ENCODE data around the gene EIF4H. TPM values are rescaled to one million over a fixed set of nuclear protein-coding genes. Genes with fewer than 3 reads are reported as not detected.
"Not testable (repeated sequence)": the region's sequence is repeated elsewhere in the genome, so short reads cannot be mapped to it uniquely, and the experiment has no call there.

The EIF4H gene
- total RNA-seq, 1 donor from 2014 or later: 209 TPM

DNA sequence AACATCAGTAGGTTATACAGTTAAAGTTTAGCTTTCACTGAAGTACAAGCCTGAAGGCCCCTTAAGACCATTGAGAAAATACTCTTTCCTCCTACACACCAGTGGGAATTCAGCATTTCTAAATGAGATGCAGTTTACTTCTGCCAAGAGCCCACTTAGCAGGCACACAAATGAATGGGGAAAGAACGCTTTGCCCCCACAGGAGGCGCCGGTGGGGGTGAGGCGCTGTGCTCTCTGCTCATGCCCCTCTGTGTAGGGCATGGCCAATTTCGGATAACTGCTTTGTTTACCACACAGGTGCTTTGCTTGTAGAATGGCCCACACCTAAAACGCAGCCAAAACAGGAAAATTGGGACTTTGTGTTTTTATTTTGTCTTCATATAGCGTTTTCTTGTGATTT, 19.8 kb downstream of the EIF4H start:
- Mint-ChIP-seq H3K36me3 (ENCODE audit: low read depth) (peaks cover 45% of the 10 kb centered on the region), H3K4me1 (ENCODE audit: low read depth) (peaks cover under 1% of the 10 kb centered on the region), H3K27ac (ENCODE audit: unreplicated experiment) (no peak overlapping the region), H3K9me3 (ENCODE audit: low read depth) (no peaks in the 10 kb centered on the region), H3K4me3 (ENCODE audit: unreplicated experiment) (no peak overlapping the region), H3K27me3 (ENCODE audit: low read depth) (no peaks in the 10 kb centered on the region)
- TF ChIP-seq, protein P1, sequence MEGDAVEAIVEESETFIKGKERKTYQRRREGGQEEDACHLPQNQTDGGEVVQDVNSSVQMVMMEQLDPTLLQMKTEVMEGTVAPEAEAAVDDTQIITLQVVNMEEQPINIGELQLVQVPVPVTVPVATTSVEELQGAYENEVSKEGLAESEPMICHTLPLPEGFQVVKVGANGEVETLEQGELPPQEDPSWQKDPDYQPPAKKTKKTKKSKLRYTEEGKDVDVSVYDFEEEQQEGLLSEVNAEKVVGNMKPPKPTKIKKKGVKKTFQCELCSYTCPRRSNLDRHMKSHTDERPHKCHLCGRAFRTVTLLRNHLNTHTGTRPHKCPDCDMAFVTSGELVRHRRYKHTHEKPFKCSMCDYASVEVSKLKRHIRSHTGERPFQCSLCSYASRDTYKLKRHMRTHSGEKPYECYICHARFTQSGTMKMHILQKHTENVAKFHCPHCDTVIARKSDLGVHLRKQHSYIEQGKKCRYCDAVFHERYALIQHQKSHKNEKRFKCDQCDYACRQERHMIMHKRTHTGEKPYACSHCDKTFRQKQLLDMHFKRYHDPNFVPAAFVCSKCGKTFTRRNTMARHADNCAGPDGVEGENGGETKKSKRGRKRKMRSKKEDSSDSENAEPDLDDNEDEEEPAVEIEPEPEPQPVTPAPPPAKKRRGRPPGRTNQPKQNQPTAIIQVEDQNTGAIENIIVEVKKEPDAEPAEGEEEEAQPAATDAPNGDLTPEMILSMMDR (IDR thresholded peaks at IDR 0.05): no peak
- no peak for DNase-seq (ENCODE audit: low spot score)

DNA sequence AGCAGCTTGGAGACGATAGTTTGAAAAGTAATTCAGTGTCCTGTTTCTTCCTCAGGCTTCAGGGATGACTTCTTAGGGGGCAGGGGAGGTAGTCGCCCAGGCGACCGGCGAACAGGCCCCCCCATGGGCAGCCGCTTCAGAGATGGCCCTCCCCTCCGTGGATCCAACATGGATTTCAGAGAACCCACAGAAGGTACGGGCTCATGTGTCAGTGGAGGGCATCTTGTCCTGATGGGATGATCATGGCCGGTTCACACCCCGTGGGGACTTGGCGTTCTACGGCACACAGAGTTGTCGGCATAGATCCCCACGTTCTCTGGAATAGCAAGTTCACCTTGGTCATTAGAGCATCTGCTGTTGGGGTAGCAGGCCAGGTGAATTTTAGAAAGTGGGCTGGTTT, 20.5 kb downstream of the EIF4H start:
- no peak overlapping the region for H3K4me3 Mint-ChIP-seq (ENCODE audit: unreplicated experiment)
- no peak for DNase-seq (ENCODE audit: low spot score)
- H3K27me3 Mint-ChIP-seq (ENCODE audit: low read depth): no peaks in the 10 kb centered on the region
- H3K9me3 Mint-ChIP-seq (ENCODE audit: low read depth): no peaks in the 10 kb centered on the region
- H3K27ac Mint-ChIP-seq (ENCODE audit: unreplicated experiment): no peak overlapping the region
- TF ChIP-seq, protein P1 (IDR thresholded peaks at IDR 0.05): no peak
- peaks cover 4% of the 10 kb centered on the region for H3K4me1 Mint-ChIP-seq (ENCODE audit: low read depth)
- H3K36me3 Mint-ChIP-seq (ENCODE audit: low read depth): peaks cover 44% of the 10 kb centered on the region

DNA sequence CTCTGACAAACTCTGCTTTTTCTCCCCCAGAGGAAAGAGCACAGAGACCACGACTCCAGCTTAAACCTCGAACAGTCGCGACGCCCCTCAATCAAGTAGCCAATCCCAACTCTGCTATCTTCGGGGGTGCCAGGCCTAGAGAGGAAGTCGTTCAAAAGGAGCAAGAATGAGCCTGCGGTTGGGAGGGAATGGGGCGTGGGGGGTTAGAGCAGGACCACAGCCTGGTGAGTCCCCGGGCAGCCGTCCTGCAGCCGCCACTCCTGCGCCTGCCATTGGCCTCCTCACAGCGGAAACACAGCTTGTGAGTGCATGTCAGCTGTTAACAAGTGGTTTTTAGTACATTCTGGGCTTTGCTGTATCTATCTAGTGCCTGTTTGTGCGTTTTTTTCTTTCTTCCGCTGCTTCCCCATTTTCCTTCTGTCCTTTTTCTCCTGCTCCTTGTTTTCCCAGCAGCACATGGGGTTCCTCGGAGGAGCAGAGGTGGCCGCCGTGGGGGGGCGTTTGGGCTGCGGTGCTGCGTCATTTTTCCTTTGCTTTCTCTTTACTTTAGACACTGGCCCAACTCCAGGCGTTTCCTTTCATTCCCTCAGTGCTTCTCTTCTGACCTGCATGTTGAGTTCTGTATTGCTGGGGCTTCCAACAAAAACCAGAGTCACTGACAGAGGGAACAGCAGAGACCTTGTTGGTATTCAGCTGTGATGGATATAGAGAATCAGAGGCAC, 21.1 kb downstream of the EIF4H start:
- peaks cover 40% of the 10 kb centered on the region for H3K36me3 Mint-ChIP-seq (ENCODE audit: low read depth)
- H3K4me1 Mint-ChIP-seq (ENCODE audit: low read depth); DNase-seq (ENCODE audit: low spot score); H3K4me3 Mint-ChIP-seq (ENCODE audit: unreplicated experiment); H3K27me3 Mint-ChIP-seq (ENCODE audit: low read depth); H3K9me3 Mint-ChIP-seq (ENCODE audit: low read depth); H3K27ac Mint-ChIP-seq (ENCODE audit: unreplicated experiment): not testable (repeated sequence)

DNA sequence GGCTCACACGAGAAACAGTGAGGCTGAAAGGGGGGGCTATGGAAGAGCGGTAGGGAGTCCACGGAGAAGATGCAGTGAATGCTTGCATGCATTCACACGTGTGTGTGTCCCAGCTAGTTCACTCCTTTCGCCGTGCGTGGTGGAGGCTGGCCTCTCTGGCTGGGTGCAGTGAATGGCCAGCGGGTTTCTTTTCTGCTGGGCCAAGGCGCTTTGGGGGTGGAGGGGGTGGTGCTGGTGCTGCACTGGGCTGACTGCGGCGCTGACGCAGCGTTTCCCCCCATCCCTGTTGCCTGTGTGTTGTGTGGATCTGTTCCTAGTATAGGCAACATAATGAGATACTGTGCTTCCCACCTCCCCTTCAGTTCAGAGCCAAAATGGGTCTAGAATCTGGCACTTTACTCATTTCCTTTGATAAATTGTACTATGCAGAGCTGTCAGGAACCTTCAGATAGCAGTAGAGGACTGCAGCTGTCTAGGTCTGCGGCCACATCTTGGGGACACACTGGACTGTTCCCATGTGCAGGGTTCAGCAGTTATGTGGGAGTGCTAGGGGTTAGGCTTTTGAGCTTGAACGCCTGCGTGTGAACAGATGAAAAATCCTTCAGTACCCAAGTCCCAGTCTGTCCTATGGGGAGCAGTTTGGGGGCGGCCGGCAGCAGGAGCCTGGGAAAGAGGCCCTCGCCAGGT, 22.0 kb downstream of the EIF4H start:
- not testable (repeated sequence) for H3K9me3 Mint-ChIP-seq (ENCODE audit: low read depth); H3K27ac Mint-ChIP-seq (ENCODE audit: unreplicated experiment); H3K4me3 Mint-ChIP-seq (ENCODE audit: unreplicated experiment); H3K27me3 Mint-ChIP-seq (ENCODE audit: low read depth); DNase-seq (ENCODE audit: low spot score); H3K4me1 Mint-ChIP-seq (ENCODE audit: low read depth)
- peaks cover 36% of the 10 kb centered on the region for H3K36me3 Mint-ChIP-seq (ENCODE audit: low read depth)

DNA sequence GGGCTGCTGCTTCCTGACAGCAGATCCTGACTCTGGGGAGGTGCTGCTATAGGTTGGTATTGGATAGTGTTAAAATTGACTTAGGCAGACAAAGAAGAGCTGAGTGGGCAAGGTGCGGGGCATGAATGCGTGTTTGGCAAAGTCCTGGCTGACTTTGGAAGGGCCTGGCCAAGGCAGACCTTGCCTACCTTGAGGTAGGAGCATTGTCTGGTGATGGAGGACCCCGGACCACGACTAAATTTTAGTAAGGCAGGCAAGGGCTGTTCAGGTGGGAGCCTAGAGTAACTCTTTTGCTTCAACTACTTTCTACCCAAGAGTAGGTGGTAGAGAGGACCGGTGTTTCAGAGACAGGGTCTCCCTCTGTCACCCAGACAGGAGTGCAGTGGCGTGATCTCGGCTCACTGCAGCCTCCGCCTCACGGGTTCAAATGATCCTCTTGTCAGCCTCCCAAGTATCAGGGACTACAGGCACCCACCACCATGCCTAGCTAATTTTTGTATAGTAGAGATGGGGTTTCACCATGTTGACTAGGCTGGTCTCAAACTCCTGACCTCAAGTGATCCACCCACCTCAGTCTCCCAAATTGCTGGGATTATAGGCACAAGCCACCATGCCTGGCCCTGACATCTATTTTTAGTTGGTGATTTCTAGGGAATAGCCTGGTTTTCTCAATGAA, 23.4 kb downstream of the EIF4H start:
- H3K9me3 Mint-ChIP-seq (ENCODE audit: low read depth): no peaks in the 10 kb centered on the region
- no peak for DNase-seq (ENCODE audit: low spot score)
- H3K4me1 Mint-ChIP-seq (ENCODE audit: low read depth): peaks cover 5% of the 10 kb centered on the region
- TF ChIP-seq, protein P1 (IDR thresholded peaks at IDR 0.05): no peak
- H3K36me3 Mint-ChIP-seq (ENCODE audit: low read depth): peaks cover 31% of the 10 kb centered on the region
- no peak overlapping the region for H3K27ac Mint-ChIP-seq (ENCODE audit: unreplicated experiment)
- no peak overlapping the region for H3K4me3 Mint-ChIP-seq (ENCODE audit: unreplicated experiment)
- H3K27me3 Mint-ChIP-seq (ENCODE audit: low read depth): no peaks in the 10 kb centered on the region

DNA sequence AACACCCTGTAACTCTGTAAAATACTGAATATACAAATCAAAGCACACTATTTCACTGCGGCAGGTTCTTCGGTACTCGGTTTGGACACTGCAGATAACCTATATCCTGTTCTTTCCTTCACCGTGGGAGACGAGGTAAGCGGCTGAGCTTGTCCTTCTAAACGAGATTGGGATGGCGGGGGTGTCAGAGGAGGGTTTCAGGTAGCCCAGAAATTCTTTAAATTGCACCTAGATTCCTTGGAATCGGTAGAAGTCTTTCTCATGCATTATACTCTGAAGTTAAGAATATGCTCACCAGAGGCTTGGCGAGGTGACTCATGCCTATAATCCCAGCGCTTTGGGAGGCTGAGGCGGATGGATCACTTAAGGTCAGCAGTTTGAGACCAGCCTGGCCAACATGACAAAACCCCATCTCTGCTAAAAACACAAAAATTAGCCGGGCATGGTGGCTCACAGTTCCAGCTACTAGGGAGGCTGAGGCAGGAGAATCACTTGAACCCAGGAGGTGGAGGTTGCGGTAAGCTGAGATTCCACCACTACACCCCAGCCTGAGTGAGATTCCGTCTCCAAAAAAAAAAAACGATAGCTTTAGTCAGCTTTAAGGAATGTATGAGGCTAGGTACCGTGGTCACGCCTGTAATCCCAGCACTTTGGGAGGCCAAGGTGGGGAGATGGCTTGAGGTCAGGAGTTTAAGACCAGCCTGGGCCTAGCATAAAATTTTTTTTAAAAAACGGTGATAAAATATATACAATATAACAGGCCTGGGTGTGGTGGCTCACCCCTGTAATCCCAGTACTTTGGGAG, 25.6 kb downstream of the EIF4H start:
- Mint-ChIP-seq H3K9me3 (ENCODE audit: low read depth) (no peaks in the 10 kb centered on the region), H3K27me3 (ENCODE audit: low read depth) (no peaks in the 10 kb centered on the region), H3K36me3 (ENCODE audit: low read depth) (peaks cover 17% of the 10 kb centered on the region), H3K4me1 (ENCODE audit: low read depth) (peaks cover 5% of the 10 kb centered on the region), H3K27ac (ENCODE audit: unreplicated experiment) (no peak overlapping the region), H3K4me3 (ENCODE audit: unreplicated experiment) (no peak overlapping the region)
- TF ChIP-seq, protein P1 (IDR thresholded peaks at IDR 0.05): no peak
- DNase-seq (ENCODE audit: low spot score): no peak
